HG03520 (cell line): ENCODE data around the gene C8G.

Source experiments
- ATAC-seq: cut with Tn5 transposase; IDR thresholded peaks from one replicate; pipeline ENCODE4 v1.9.1; 2021; ENCODE audit warnings: mild to moderate bottlenecking, moderate library complexity; ENCODE audit not compliant: unreplicated experiment

C8G gene

DNA sequence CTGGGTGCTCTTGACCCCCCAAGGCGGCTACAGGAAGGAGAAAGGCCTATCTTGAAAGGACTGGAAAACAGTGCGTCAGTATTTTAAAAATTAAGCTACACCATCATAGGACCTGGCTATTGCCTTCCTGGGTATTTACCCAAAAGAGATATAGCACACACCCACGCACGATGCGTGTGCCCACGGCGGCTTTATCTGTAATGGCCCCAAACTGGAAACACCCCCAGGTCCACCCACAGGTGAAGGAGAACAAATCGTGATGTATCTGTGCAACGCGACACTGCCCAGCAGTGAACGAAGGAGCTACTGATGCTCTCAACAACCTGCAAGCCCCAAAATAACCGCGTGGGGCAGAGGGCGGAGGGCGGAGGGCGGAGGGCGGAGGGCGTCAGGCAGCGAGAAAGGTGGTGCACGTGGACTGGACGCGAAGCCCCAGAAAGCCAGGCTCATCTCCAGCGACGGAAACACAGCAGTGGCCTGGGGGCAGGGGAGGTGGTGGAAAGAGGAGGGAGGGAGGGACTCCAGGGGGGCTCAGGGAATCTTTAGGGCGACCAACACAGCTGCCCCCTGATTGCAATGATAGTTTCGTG lies 19.9 kb downstream of the C8G start:
- no peak for ATAC-seq

DNA sequence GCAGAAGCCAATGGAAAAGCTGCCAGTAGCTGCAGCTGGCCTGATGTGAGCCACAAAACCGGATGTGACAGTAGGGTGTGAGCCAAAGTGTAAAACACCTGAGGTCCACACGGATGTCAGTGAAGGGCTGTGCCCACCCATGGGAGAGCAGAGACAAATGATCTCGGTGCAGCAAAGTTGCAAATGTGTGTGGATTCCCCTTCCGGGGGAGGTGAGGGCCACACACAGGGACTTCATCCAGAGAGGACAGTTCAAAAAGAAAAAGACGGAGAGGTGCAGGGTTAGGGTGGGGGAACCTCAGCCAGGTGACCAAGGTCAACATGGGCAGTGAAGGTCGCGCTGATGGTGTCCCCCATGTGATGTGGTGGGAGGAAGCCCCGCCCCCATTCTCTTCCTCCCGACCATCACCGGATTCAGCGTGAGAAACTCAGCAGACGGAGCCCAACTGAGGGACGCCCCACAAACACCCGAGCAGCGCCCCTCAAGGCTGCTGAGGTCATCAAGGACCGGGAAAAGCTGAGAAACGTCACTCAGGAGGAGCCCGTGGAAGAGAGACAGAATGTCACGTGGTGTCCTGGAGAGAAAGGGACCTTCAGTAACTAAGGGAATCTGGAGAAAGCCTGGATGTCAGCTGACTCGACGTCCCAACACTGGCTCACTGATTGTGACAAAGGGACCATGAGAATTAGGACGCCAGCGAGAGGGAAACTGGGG lies 20.9 kb downstream of the C8G start:
- ATAC-seq, result no peak

DNA sequence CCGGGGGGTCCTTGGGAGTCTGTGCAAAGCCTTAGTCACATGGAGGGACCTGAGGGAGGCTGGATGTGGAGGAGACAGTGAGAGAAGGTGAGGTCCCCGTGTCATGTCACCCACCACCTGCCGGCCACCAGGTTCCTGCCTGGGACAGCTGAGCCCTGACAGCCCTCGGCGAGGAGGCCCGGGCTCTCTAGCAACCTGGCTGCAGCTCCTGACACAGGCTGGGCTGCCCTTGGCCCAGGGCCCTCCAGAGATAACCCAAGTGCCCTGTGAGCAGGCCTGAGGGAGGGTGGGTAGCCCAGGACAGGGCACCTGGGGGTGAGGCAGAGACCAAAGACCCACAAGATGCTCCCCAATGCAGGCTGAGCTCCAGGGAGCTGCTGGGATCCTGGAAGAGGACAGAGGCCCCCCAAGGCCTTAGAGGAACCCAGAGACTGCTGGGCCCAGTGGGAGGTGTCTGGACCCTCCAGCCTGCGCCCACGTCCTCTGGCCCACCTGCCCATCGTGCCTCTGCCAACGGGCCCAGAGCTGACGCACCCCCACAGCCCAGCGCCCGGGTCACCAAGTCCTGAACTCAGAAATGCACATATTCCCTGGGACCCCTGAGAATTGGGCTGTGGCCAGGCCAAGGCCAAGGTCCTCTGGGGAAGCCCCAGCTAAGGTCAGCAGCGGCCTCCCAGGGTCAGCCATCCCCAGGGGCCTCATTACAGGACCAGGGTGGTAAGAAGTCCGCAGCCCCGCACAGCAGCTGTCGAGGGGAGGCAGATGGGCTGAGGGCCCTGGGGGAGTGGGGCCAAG lies 23.5 kb downstream of the C8G start:
- ATAC-seq, result no peak

DNA sequence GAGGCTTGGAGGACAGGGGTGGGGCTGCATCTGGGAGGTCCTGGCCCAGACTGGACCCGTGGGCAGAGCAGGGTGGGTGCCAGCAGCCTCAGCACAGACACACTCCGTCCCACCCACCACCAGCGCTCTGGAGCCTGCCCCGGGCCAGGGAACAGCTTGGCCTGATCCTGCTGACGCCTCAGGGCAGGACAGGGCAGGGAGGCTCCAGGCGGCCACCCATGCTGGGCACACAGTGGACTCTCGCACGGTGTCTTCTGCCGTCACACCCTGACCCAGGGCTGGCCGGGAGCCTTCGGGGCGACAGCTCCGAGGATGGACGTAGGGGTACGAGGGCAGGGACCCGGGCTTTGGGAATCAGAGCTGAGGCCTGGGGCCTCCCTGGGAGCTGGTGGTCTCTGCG lies 24.1 kb downstream of the C8G start:
- ATAC-seq, result no peak

DNA sequence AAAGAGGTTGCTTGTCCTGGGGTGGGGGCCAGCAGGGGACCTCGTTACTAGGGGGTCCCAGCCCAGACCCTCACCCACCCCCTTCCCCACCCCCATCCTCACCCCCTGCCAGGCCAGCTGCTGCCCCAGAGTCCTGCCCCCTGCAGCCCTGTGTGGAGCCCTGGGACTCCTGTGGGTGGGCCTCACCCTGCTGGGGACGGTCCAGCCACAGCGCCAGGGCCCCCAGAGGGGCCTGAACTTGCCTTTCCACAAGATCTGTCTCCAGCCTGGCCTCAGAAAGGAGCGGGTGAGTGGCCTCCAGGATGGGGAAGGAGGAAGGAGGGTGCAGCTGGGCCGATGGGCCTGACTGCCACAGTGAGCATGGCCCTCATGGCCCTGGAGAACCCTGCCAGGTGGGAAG lies 24.7 kb downstream of the C8G start:
- ATAC-seq, result no peak

DNA sequence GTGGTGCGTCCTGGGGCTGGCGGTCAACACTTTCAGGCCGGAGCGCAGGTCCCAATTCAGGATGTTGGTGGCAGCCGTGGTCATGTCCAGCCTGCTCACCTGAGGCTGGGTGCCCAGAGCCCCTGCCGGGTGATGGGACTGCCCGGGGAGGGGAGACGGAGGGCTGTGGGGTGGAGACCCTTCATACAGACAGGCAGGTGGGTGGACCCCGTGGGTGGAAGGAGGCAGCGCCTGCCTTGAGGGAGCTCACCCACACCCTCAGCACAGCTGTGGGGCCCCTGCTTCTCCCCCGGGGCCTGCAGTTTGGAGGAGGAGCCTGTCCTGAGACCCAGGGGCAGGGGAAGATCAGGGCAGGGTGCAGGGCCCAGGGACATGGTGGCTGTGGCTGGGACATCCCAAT lies 25.3 kb downstream of the C8G start:
- no peak for ATAC-seq

DNA sequence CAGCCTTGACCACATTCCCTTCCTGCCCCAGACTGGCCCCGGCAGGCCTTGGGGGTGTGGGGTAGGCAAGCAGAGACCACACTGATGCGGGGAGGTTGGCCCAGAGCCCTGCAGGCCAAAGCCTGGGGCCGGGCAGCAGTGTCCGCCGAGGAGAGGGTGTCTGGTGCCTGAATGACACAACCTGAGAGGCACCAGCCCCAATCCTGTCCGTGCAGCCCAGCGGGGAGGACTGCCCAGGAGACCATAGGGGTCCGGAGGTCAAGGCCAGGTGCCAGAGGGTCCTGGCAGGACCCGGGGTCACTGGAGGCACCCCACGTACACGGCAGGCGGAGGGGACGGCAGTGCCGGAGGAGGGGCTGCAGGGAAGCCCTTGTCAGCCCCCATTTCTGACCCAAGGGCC lies 26.7 kb downstream of the C8G start:
- no peak for ATAC-seq

DNA sequence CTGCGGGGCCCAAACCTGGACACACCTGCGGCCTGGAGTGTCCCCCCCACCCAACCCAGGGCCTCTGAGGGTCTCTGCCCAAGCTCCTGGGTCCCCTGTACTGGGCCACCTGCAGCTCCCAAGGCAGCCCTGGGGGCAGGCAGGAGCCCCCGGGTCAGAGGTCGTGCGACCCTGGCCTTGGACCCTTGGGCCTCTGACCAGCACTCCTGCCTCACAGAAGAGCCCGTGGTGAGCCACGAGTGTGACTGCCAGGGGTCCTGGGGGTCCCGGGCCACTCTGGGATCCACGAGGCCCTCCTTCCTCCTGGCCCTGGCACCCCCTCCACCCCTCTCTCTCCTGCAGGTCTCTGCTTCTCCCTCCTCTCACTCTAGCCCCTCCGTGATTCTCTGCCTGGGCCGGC lies 27.3 kb downstream of the C8G start:
- no peak for ATAC-seq

DNA sequence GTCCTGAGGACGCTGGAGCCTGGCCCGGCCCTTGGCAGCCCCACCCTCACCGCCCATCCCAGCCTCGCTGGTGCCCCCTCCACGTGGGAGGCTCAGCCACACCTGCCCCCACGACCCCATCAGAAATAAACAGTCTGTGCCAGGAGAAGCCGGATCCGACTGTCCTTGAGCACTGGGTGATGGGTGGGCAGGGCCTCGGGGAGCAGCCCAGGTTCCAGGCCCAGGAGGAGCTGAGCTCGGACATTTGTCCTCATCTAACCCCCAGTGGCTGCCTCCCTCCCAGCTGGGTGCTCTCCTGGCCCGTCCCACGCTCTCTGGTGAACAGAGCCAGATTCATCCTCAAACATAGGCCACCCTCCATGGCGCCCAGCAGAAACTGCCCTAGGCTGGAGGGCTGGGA lies 27.7 kb downstream of the C8G start:
- no peak for ATAC-seq

DNA sequence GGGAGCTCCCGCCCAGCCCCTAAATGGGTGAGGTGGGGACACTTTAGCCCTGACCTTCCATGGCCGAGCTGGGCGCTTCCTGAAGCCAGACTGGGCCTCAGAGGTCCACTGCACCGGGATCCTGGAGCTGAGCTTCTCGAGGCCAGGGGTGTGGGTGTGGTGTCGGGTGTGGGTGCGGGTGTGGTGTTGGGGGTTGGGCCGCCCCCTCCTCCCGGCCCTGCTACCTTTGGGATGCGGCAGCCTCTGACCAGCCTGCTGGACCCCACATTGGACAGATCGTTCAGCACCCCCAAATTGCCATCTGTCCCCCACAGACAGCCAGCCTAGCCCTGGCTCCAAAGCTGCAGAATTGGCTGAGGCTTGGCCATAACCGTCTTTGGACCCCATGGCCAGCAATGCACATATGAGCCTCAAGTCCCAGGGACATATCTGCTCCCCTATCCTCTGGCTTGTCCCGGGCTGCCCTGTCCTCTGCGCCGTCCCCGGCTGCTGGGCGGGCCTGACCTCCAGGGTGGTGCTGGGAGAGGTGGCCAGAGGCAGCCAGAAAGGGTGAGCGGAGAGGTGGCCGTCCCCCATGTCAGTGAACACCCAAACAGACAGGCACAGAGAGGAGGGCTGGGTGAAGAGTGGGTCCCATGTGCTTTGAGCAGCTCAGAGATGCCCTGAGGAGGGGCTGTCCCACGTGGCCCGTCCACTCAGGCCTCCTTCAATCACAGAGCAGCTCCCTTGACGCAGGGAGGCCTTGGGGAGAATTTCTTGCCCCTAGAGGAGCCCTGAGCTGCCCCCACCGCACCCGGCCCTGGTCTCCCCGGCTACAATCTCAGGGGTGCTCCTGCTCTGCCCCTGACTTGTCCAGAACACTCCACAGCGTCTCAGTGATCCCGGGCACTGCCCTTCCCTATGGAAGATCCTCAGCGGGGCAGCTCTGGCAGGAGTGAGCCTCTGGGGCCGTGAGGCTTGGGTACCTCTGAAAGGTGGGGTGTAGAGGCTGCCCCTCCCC lies 28.9 kb downstream of the C8G start:
- ATAC-seq, result no peak

DNA sequence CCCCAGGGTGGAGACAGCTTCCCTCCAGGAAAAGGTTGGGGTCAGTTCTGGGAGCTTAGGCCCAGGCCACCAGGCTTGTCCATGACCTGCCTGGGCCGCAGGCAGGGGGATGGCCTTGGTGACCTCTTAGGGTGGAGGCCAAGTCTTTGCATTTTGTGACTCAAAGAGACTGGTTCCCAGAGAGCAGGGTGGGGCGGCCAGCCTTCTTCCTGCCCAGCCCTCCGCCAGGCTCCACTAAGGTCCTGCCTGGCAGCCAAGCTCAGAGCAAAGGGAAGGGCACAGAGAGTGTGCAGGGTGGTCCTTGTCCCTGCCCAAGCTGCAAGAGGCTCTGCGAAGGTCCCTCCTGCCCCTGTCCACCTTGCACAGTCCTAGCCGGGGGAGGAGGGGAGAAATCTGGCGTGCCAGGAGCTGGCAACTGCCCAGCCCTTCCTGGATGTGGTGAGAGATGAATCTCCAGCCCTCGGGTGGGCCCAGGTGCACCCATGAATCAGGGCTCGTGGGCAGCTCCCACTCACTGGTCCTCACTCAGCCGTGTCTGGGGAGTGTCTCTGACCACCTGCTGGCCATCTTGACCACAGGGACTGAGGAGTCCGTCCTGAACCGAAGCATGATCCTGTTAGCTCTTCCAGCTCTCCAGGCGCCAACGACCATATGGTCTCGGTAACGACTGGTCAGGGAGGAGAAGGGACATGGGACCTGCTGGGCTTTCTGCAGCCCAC lies 29.9 kb downstream of the C8G start:
- ATAC-seq, result no peak

DNA sequence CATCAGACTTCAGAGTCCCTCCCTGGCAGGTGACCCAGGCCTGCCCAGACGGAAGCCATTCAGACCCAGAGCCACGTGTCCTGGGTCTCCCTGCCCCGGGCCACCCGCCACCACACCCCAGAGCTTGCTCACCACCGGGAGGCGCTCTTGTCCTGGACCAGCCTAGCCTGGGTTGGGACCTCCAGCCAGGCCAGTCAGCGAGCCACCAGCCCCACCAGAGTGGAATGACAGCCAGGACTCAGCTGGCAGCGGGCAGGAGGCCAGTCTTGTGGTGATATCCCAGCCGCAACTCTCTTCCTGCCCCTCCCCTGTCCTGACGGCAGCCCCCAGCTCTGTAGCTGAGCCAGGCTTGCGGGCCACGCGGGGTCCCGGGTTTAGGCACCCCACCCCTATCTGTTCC lies 30.6 kb downstream of the C8G start:
- no peak for ATAC-seq

DNA sequence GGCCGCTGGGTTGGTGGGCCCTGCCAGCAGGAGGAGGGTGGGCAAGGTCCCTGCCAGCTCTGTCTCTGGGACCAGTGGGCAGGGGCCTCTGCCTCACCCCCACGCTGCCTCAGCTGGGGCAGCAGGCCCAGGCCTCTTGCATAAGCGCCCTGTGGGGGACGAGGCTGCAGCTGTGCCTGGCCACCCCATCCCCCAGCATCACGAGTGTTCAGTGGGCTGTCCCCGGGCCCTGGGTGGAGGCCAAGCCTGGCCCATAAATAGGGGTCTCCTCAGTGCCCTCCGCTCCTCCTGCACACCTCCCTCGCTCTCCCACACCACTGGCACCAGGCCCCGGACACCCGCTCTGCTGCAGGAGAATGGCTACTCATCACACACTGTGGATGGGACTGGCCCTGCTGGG lies 32.2 kb downstream of the C8G start, which contains the start of gene PTGDS:
Gene PTGDS (plus strand): TSS at position 282 of the 400 bp plus-strand sequence. CDS start 75 bp downstream, at position 357.
- no peak for ATAC-seq

DNA sequence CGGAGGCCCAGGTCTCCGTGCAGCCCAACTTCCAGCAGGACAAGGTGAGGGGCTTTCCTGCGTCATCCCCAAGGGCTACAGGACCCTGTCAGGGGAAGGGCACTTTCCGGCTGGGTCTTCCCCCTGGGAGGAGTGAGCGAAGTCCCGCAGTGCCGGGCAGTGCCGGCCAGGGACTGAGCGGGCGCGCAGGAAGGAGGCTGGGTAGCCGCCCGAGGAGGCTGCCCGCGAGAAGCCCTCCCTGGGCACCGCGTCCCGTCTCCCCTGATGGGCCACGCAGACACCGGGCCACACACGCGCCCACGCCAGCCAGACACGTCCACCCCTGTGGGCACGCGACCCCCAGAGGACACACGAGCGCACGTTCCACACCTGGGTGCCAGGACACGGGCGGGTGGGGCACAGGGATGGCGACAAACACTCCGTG lies 32.6 kb downstream of the C8G start:
- ATAC-seq, result no peak

DNA sequence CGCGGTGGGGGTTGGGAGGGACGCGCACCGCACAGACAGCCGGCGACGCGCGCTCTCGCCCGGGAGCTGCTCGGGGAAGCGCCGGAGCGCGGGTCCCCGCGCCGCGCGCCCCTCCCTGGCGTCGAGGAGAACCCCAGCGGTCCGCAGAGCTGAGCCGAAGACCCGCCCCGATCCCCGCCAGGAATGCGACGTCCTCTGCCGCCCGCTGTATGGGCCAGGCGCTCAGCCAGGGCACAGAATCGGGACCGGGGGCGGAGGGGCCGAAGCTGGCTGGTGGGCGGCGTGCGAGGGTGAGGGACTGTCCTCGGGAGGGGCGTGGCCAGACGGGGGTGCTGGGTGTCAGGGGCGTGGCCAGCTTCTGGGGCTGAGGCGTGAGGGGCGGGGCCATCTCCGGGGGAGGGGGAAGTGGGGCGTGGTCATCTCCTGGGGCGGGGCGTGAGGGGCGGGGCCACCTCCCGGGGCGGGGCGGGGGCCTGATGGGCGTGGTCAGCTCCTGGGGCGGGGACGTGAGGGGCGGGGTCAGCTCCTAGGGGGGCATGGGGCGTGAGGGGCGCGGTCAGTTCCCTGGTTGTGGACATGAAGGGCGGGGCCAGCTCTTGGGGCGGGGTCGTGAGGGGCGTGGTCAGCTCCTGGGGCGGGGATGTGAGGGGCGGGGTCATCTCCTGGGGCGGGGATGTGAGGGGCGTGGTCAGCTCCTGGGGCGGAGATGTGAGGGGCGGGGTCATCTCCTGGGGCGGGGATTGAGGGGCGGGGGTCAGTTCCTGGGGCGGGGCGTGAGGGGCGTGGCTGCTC lies 33.2 kb downstream of the C8G start:
- ATAC-seq, result no peak

DNA sequence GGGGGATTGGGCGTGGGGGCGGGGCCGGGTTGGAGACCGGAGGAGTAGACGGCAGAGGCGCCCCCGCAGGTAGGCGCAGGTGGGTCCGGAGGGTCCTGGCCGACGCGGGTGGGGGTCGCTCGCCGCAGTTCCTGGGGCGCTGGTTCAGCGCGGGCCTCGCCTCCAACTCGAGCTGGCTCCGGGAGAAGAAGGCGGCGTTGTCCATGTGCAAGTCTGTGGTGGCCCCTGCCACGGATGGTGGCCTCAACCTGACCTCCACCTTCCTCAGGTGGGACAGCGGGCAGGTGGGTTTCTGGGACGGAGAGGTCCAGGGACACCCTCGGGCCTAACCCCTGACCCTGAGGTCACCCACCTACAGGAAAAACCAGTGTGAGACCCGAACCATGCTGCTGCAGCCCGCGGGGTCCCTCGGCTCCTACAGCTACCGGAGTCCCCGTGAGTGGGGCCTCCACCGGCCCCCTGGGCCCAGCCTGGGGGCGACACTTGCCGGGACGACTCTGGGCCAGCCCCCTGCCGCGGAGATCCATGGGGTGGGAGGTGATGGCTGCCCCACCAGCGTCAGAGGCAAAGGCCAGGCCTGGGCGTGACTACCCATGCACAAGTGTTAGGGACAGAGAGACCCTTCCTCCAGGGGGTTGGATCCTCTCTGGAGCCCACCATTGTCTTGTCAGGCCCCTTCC lies 34.0 kb downstream of the C8G start:
- no peak for ATAC-seq

DNA sequence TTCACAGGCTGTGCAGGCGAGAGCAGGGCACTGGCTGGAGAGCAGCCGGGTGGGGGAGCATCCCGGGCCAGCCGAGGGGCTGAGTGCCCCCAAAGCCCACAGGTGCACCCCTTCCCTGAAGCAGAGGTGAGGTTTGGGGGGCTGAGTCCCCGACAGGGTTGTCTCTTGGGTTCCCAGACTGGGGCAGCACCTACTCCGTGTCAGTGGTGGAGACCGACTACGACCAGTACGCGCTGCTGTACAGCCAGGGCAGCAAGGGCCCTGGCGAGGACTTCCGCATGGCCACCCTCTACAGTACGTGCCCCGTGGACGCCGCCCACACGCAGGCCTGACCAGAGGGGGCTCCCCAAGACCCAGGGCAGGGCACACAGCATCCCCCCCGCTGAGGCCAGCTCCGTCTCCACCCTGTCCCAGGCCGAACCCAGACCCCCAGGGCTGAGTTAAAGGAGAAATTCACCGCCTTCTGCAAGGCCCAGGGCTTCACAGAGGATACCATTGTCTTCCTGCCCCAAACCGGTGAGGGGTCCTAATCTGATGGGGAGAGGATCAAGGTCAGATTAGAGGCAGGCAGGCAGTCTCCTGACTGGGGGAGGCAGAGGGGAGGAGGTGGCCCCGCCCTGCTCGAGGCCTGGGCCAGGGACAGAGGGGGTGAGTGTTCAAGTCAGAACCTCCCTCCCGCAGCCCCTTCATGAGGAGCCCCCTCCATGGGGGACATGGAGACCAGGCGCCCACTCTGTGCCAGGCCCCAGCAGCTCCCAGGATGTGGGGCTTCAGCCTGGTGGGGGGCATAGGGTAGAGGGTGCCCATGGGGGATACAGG lies 34.9 kb downstream of the C8G start:
- ATAC-seq, result no peak
